Measurements from ENCODE around the gene FOXJ3.

GRCh38 chr1:42186152-42186551 is 148.9 kb downstream of the FOXJ3 start:
- TF ChIP-seq CTCF (IDR thresholded peaks at IDR 0.05): no peak
- no peak for TF ChIP-seq POLR2AphosphoS5 (IDR thresholded peaks at IDR 0.05)

All from breast epithelium (tissue), 3 donors.